ENCODE data around the gene ATRIP.
"Not testable (repeated sequence)": the region's sequence is repeated elsewhere in the genome, so short reads cannot be mapped to it uniquely, and the experiment has no call there.

The ATRIP gene

GRCh38 chr3:48446043-48446424, 503 bp upstream of the ATRIP start:
- H3K4me3 ChIP-seq (replicated peaks; ENCODE audit: low read depth, low read length), result peak overlapping the region; percentile 68
- DNase-seq (ENCODE audit: extremely low read depth, low read depth), result no peak
- no peak for TF ChIP-seq CTCF (IDR thresholded peaks at IDR 0.05; ENCODE audit: low read depth, low read length, missing control alignments)

- DNase-seq (ENCODE audit: extremely low read depth, low read depth), result no peak
Measured at GRCh38 chr3:48451270-48451669, 4.7 kb downstream of the ATRIP start.

GRCh38 chr3:48456456-48456855, 9.9 kb downstream of the ATRIP start:
- TF ChIP-seq CTCF (IDR thresholded peaks at IDR 0.05; ENCODE audit: low read depth, low read length, missing control alignments), result no peak
- H3K4me3 ChIP-seq (replicated peaks; ENCODE audit: low read depth, low read length), result no peak overlapping the region
- no peak for DNase-seq (ENCODE audit: extremely low read depth, low read depth)

More at GRCh38 chr3:48451270-48451669, 4.7 kb downstream of the ATRIP start:
- no peak for TF ChIP-seq CTCF (IDR thresholded peaks at IDR 0.05; ENCODE audit: low read depth, low read length, missing control alignments)
- H3K4me3 ChIP-seq (replicated peaks; ENCODE audit: low read depth, low read length), result no peak overlapping the region

- no peak overlapping the region for H3K4me3 ChIP-seq (replicated peaks; ENCODE audit: low read depth, low read length)
- no peak for DNase-seq (ENCODE audit: extremely low read depth, low read depth)
- no peak for TF ChIP-seq CTCF (IDR thresholded peaks at IDR 0.05; ENCODE audit: low read depth, low read length, missing control alignments)
Measured at GRCh38 chr3:48459331-48459730, 12.8 kb downstream of the ATRIP start.

- no peak overlapping the region for H3K4me3 ChIP-seq (replicated peaks; ENCODE audit: low read depth, low read length)
- no peak for TF ChIP-seq CTCF (IDR thresholded peaks at IDR 0.05; ENCODE audit: low read depth, low read length, missing control alignments)
- no peak for DNase-seq (ENCODE audit: extremely low read depth, low read depth)
Measured at GRCh38 chr3:48459773-48460516, 13.4 kb downstream of the ATRIP start.

GRCh38 chr3:48460517-48460902, 14.0 kb downstream of the ATRIP start:
- H3K4me3 ChIP-seq (replicated peaks; ENCODE audit: low read depth, low read length), result no peak overlapping the region
- no peak for TF ChIP-seq CTCF (IDR thresholded peaks at IDR 0.05; ENCODE audit: low read depth, low read length, missing control alignments)
- DNase-seq (ENCODE audit: extremely low read depth, low read depth), result no peak

GRCh38 chr3:48461767-48462166, 15.2 kb downstream of the ATRIP start:
- DNase-seq (ENCODE audit: extremely low read depth, low read depth); H3K4me3 ChIP-seq (replicated peaks; ENCODE audit: low read depth, low read length): not testable (repeated sequence)

Measured in HFF-Myc (cell line).